ENCODE measurements around the gene SNX30.

SNX30 gene

DNA sequence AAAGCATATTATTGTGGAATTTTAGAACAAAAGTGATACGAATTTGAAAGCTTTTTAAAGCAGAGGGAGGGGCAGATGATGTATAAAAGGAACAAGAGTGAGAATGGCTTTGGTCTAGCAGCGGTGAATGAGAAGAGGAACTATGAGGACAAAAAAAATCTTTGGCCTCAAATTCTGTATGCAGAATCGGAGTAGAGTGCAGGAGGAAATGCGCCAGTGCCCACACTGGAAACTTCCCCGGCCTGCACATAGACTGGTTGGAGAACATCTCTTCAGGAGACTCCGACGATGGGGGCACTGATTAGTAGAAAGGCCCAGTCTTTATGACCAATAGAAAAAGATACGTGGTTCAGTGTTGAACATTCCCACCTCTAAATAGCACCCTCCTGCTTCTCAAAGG lies 88.8 kb downstream of the SNX30 start:
- H3K4me3 ChIP-seq (ENCODE audit: control insufficient read depth in 1 of 7, extremely low read depth in 1 of 7, insufficient read depth in 4 of 7, low read depth in 2 of 7, low read length in 6 of 7): no peak overlapping the region
- peaks cover 0 to 15% (median 2%) of the 10 kb centered on the region in 4 experiments for H3K36me3 ChIP-seq (ENCODE audit: control insufficient read depth in 4 of 4, insufficient read depth in 4 of 4, low read length in 3 of 4)
- POLR2A ChIA-PET: no interaction called here
- peaks cover 2 to 5% (median 4%) of the 10 kb centered on the region in 4 experiments for H3K4me1 ChIP-seq (ENCODE audit: control extremely low read depth in 1 of 4, control insufficient read depth in 4 of 4, insufficient read depth in 4 of 4, low read length in 3 of 4)
- WGBS (ENCODE audit: insufficient coverage): 92% methylated on average over 6 of the region's 8 CpGs
- peaks cover 0 to 1% (median 0%) of the 10 kb centered on the region in 5 experiments for H3K27me3 ChIP-seq (replicated peaks in 2 of 5; ENCODE audit: control insufficient read depth in 4 of 5, insufficient read depth in 5 of 5, low read length in 4 of 5)
- H3K27ac ChIP-seq (ENCODE audit: insufficient read depth in 1 of 2, low read depth in 1 of 2, low read length in 2 of 2, poor library complexity in 1 of 2, severe bottlenecking in 2 of 2): no peak overlapping the region
- CTCF ChIA-PET: interaction anchor here (0.7 to 9.3 kb wide), 2 partner anchors 66 to 282 kb away, joined by 3 to 111 read pairs; no protein-coding TSS in a partner anchor
- no peaks in the 10 kb centered on the region for H3K9me3 ChIP-seq (ENCODE audit: control extremely low read depth in 1 of 5, control insufficient read depth in 4 of 5, insufficient read depth in 2 of 5, low read depth in 1 of 5, low read length in 4 of 5)
- no peak for DNase-seq

DNA sequence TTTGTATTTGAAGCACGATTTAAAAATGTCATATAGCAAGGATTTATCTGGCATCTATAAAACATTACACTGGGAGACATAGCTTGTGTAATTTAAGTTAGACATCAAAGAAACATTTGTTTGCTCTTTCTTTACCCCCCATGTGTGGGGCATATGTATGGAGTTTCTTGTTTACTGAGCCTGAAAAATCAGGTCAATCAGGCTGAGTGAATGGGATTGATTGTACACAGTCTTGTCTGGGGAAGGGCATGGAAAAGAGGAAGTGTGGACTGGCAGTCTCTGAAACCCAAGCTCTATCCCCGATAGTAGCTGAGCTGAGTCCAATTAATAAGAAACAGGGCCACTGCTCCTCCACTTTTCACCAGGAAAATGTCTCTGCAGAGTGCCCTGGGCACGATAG lies 90.7 kb downstream of the SNX30 start:
- ChIA-PET CTCF (interaction anchor here (1.5 to 9.3 kb wide), 2 partner anchors 15 to 64 kb away, joined by 3 to 111 read pairs; no protein-coding TSS in a partner anchor), POLR2A (no interaction called here)
- 100% methylated on average over 1 of the region's 3 CpGs for WGBS (ENCODE audit: insufficient coverage)
- Histone ChIP-seq H3K27me3 (replicated peaks in 2 of 5; ENCODE audit: control insufficient read depth in 4 of 5, insufficient read depth in 5 of 5, low read length in 4 of 5) (no peaks in the 10 kb centered on the region), H3K9me3 (ENCODE audit: control extremely low read depth in 1 of 5, control insufficient read depth in 4 of 5, insufficient read depth in 2 of 5, low read depth in 1 of 5, low read length in 4 of 5) (no peaks in the 10 kb centered on the region), H3K4me1 (ENCODE audit: control extremely low read depth in 1 of 4, control insufficient read depth in 4 of 4, insufficient read depth in 4 of 4, low read length in 3 of 4) (peaks cover under 1 to 10% (median 7%) of the 10 kb centered on the region in 4 experiments), H3K27ac (ENCODE audit: insufficient read depth in 1 of 2, low read depth in 1 of 2, low read length in 2 of 2, poor library complexity in 1 of 2, severe bottlenecking in 2 of 2) (no peak overlapping the region), H3K36me3 (ENCODE audit: control insufficient read depth in 4 of 4, insufficient read depth in 4 of 4, low read length in 3 of 4) (peaks cover 0 to 16% (median 2%) of the 10 kb centered on the region in 4 experiments), H3K4me3 (ENCODE audit: control insufficient read depth in 1 of 7, extremely low read depth in 1 of 7, insufficient read depth in 4 of 7, low read depth in 2 of 7, low read length in 6 of 7) (no peak overlapping the region)
- DNase-seq: no peak

- 97% methylated on average over 3 of the region's 4 CpGs for WGBS (ENCODE audit: insufficient coverage)
- POLR2A ChIA-PET: no interaction called here
Observed at GRCh38 chr9:112842555-112842954, 92.0 kb downstream of the SNX30 start.

DNA sequence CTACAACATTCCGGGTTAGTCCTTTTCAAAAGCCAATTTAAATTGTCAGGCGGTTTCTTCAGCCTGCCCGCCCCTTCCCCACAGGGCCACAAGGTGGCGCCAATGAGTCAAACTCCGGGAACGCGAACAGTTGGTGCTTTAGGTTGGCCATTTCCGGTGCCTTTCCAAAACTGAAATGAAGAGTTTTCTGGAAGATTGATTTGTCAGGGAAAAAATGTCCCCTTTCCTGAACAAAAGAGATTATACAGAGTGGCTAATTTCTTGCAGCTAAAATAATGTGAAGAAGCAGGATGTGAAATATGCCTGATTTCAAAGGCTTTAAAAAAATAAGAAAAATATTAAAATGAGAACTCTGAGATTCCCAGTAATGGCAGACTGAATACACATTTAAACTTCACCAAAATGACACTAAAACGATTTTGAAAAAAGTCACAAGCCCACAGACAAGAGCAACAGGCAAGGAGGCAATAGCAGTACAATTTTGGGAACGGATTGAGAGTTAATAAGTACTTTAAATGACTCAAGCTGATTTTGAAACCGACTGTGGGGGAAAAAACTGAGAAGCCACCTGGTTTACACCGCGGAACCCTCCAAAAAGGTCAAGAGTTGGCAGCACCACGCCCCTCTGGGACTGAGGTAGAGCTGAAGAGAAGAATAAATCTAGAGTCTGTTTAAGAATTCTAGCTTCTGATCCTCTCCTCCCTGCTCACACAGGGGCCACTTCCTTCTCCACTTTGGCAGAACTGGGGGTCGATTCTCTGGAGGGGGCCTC lies 94.4 kb downstream of the SNX30 start:
- no peaks in the 10 kb centered on the region for H3K9me3 ChIP-seq (ENCODE audit: control extremely low read depth in 1 of 5, control insufficient read depth in 4 of 5, insufficient read depth in 2 of 5, low read depth in 1 of 5, low read length in 4 of 5)
- H3K4me1 ChIP-seq (ENCODE audit: control extremely low read depth in 1 of 4, control insufficient read depth in 4 of 4, insufficient read depth in 4 of 4, low read length in 3 of 4): peaks cover 0 to 20% (median 11%) of the 10 kb centered on the region in 4 experiments
- H3K27me3 ChIP-seq (replicated peaks in 2 of 5; ENCODE audit: control insufficient read depth in 4 of 5, insufficient read depth in 5 of 5, low read length in 4 of 5): peaks cover 0 to 2% (median 0%) of the 10 kb centered on the region in 5 experiments
- H3K4me3 ChIP-seq (ENCODE audit: control insufficient read depth in 1 of 7, extremely low read depth in 1 of 7, insufficient read depth in 4 of 7, low read depth in 2 of 7, low read length in 6 of 7): no peak overlapping the region
- CTCF ChIA-PET: interaction anchor here (1.0 to 9.3 kb wide), 13 partner anchors 9 to 430 kb away, joined by 3 to 111 read pairs (median 4); no protein-coding TSS in a partner anchor
- DNase-seq: peak; percentile 46 to 54 (median 49)
- no peak overlapping the region for H3K27ac ChIP-seq (ENCODE audit: insufficient read depth in 1 of 2, low read depth in 1 of 2, low read length in 2 of 2, poor library complexity in 1 of 2, severe bottlenecking in 2 of 2)
- POLR2A ChIA-PET: no interaction called here
- peaks cover 0 to 3% (median 0%) of the 10 kb centered on the region in 4 experiments for H3K36me3 ChIP-seq (ENCODE audit: control insufficient read depth in 4 of 4, insufficient read depth in 4 of 4, low read length in 3 of 4)
- 35% methylated on average over 9 of the region's 15 CpGs for WGBS (ENCODE audit: insufficient coverage)

More at GRCh38 chr9:112842555-112842954, 92.0 kb downstream of the SNX30 start:
- Histone ChIP-seq H3K4me1 (ENCODE audit: control extremely low read depth in 1 of 4, control insufficient read depth in 4 of 4, insufficient read depth in 4 of 4, low read length in 3 of 4) (peaks cover 0 to 7% (median 6%) of the 10 kb centered on the region in 4 experiments), H3K27ac (ENCODE audit: insufficient read depth in 1 of 2, low read depth in 1 of 2, low read length in 2 of 2, poor library complexity in 1 of 2, severe bottlenecking in 2 of 2) (no peak overlapping the region), H3K9me3 (ENCODE audit: control extremely low read depth in 1 of 5, control insufficient read depth in 4 of 5, insufficient read depth in 2 of 5, low read depth in 1 of 5, low read length in 4 of 5) (no peaks in the 10 kb centered on the region), H3K4me3 (ENCODE audit: control insufficient read depth in 1 of 7, extremely low read depth in 1 of 7, insufficient read depth in 4 of 7, low read depth in 2 of 7, low read length in 6 of 7) (no peak overlapping the region), H3K27me3 (replicated peaks in 2 of 5; ENCODE audit: control insufficient read depth in 4 of 5, insufficient read depth in 5 of 5, low read length in 4 of 5) (peaks cover 0 to 2% (median 0%) of the 10 kb centered on the region in 5 experiments), H3K36me3 (ENCODE audit: control insufficient read depth in 4 of 4, insufficient read depth in 4 of 4, low read length in 3 of 4) (peaks cover 0 to 10% (median 1%) of the 10 kb centered on the region in 4 experiments)
- DNase-seq: no peak
- CTCF ChIA-PET: interaction anchor here (0.9 to 9.3 kb wide), 4 partner anchors 11 to 63 kb away, joined by 3 to 111 read pairs (median 8); no protein-coding TSS in a partner anchor

DNA sequence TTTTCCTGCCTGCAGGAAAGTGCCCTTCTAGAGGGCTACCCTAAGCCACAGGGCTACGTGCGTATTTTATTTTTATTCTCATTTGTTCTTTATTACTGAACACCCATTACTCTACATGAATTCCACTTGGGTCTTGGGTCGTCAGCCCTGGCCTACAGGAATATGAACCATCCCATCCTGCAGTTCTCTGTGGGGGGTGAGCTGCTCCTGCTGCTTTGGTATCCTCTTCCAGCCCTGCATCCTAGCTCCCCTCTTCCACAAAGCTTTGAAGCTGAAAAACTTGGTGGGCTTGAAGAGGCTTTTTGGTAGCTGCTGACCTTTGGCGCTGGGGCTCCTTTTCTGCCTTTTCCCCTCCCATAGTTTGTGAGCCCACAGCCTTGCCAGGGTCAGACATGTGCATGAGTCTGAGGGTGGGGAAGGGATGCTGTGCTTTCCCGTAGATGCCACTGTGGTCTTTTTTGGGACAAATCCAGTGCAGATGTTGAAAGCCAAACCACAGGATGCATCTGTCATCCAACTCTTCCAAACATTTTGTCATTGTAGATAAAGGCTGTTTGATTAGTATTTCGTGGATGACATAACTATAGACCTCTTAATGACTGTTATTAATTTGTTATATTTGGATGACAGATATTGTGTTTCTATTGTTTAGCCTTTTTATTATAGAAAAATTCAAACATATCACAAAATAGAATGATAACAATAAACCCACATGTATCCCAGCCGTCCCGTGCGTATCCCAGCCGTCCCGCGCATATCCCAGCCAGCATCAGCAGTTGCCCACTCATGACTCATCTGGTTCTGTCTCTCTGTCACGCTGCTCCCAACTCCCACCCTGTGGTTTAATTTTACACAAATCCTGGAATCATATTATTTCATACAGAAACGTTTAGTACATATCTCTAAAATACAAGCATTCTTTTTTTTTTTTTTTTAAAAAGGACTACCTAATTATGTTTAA lies 96.2 kb downstream of the SNX30 start:
- H3K27me3 ChIP-seq (replicated peaks in 2 of 5; ENCODE audit: control insufficient read depth in 4 of 5, insufficient read depth in 5 of 5, low read length in 4 of 5): peaks cover 0 to 3% (median 0%) of the 10 kb centered on the region in 5 experiments
- no peak for DNase-seq
- POLR2A ChIA-PET: no interaction called here
- H3K4me1 ChIP-seq (ENCODE audit: control extremely low read depth in 1 of 4, control insufficient read depth in 4 of 4, insufficient read depth in 4 of 4, low read length in 3 of 4): peaks cover 0 to 20% (median 11%) of the 10 kb centered on the region in 4 experiments
- WGBS (ENCODE audit: insufficient coverage): 91% methylated on average over 11 of the region's 14 CpGs
- no peaks in the 10 kb centered on the region for H3K9me3 ChIP-seq (ENCODE audit: control extremely low read depth in 1 of 5, control insufficient read depth in 4 of 5, insufficient read depth in 2 of 5, low read depth in 1 of 5, low read length in 4 of 5)
- H3K27ac ChIP-seq (ENCODE audit: insufficient read depth in 1 of 2, low read depth in 1 of 2, low read length in 2 of 2, poor library complexity in 1 of 2, severe bottlenecking in 2 of 2): no peak overlapping the region
- no peak overlapping the region for H3K4me3 ChIP-seq (ENCODE audit: control insufficient read depth in 1 of 7, extremely low read depth in 1 of 7, insufficient read depth in 4 of 7, low read depth in 2 of 7, low read length in 6 of 7)
- CTCF ChIA-PET: interaction anchor here (1.4 to 9.3 kb wide), 6 partner anchors 9 to 74 kb away, joined by 3 to 111 read pairs (median 8); no protein-coding TSS in a partner anchor
- peaks cover 0 to 9% (median 2%) of the 10 kb centered on the region in 4 experiments for H3K36me3 ChIP-seq (ENCODE audit: control insufficient read depth in 4 of 4, insufficient read depth in 4 of 4, low read length in 3 of 4)

- Histone ChIP-seq H3K4me1 (ENCODE audit: control extremely low read depth in 1 of 4, control insufficient read depth in 4 of 4, insufficient read depth in 4 of 4, low read length in 3 of 4) (peaks cover 0 to 20% (median 11%) of the 10 kb centered on the region in 4 experiments), H3K9me3 (ENCODE audit: control extremely low read depth in 1 of 5, control insufficient read depth in 4 of 5, insufficient read depth in 2 of 5, low read depth in 1 of 5, low read length in 4 of 5) (no peaks in the 10 kb centered on the region), H3K27ac (ENCODE audit: insufficient read depth in 1 of 2, low read depth in 1 of 2, low read length in 2 of 2, poor library complexity in 1 of 2, severe bottlenecking in 2 of 2) (no peak overlapping the region), H3K4me3 (ENCODE audit: control insufficient read depth in 1 of 7, extremely low read depth in 1 of 7, insufficient read depth in 4 of 7, low read depth in 2 of 7, low read length in 6 of 7) (no peak overlapping the region), H3K36me3 (ENCODE audit: control insufficient read depth in 4 of 4, insufficient read depth in 4 of 4, low read length in 3 of 4) (peaks cover 0 to 9% (median 2%) of the 10 kb centered on the region in 4 experiments), H3K27me3 (replicated peaks in 2 of 5; ENCODE audit: control insufficient read depth in 4 of 5, insufficient read depth in 5 of 5, low read length in 4 of 5) (peaks cover 0 to 3% (median 0%) of the 10 kb centered on the region in 5 experiments)
- CTCF ChIA-PET: interaction anchor here (1.5 kb wide), 1 partner anchor 55 kb away, joined by 4 read pairs; no protein-coding TSS in a partner anchor
- 80% methylated on average over 12 of the region's 13 CpGs for WGBS (ENCODE audit: insufficient coverage)
- POLR2A ChIA-PET: no interaction called here
- DNase-seq: peak in 1 of 3 donors; percentile 15
Observed at GRCh38 chr9:112848316-112849151, 98.0 kb downstream of the SNX30 start.

Data from common myeloid progenitor, CD34-positive (primary cell).